MM.1S (cell line): ENCODE data around the gene OXSR1.

Experiments
- CTCF ChIP-seq: fragments of 300-600 bp; sonication (generic); IDR thresholded peaks from 2 replicates; pipeline ENCODE4 v1.5.1; 2016; ENCODE audit warnings: antibody characterized with exemption, low read length, mixed read lengths
- EZH2phosphoT487 ChIP-seq: fragments of 300-600 bp; sonication (generic); IDR thresholded peaks from 2 replicates; pipeline ENCODE4 v1.6.1; 2018; ENCODE audit warnings: antibody characterized with exemption, low read length

- TF ChIP-seq CTCF = no peak
- TF ChIP-seq EZH2phosphoT487 = no peak
These were observed 82.2 kb downstream of the OXSR1 start for GRCh38 chr3:38247366-38248035.
